Testis (tissue), 3 donors: ENCODE measurements around the gene STK33. TPM values are rescaled to one million over a fixed set of nuclear protein-coding genes. Genes with fewer than 3 reads are reported as not detected.

Experiments used
- DNase-seq: peaks from one replicate; pipeline ENCODE4 v3.0.0-alpha.2; 2019
- H3K27ac ChIP-seq, 2 donors: fragments of 200-600 bp; sonication (generic); one replicate each; pipeline ENCODE4 v1.5.1; 2019
- H3K27me3 ChIP-seq: fragments of 200-600 bp; sonication (generic); one replicate; pipeline ENCODE4 v1.5.1; 2019
- H3K36me3 ChIP-seq: fragments of 200-600 bp; sonication (generic); one replicate; pipeline ENCODE4 v1.5.1; 2017; ENCODE audit warnings: low read depth; ENCODE audit errors: missing control alignments
- H3K4me1 ChIP-seq: fragments of 200-600 bp; sonication (generic); one replicate; pipeline ENCODE4 v1.5.1; 2019
- H3K4me3 ChIP-seq, 2 donors: fragments of 200-600 bp; sonication (generic); one replicate each; pipeline ENCODE4 v1.5.1; 2017 to 2019
- H3K9me3 ChIP-seq: fragments of 200-600 bp; sonication (generic); one replicate; pipeline ENCODE4 v1.5.1; 2017
- POLR2A ChIP-seq: fragments of 450-650 bp; IDR thresholded peaks from one replicate; pipeline ENCODE4 v1.6.1; 2017; ENCODE audit warnings: antibody characterized with exemption, mild to moderate bottlenecking, moderate library complexity
- whole genome bisulfite sequencing, 2 donors: methylation state at CpG; one replicate each; pipeline ENCODE4 v1.1.5; 2018; 5-methylcytosine and 5-hydroxymethylcytosine counted together
- intact Hi-C: fragments of 100-400 bp; cut with DNase I; formaldehyde crosslinking; loops from one replicate; pipeline ENCODE4 v1.15.1; 2023; ENCODE audit warnings: low total_unique reads
- polyA plus RNA-seq: library from polyadenylated mRNA; stranded (reverse); fragments of 350-450 nt; fragmentation: Illumina TruSeq; extraction: RNeasy Lipid Tissue Mini Kit (QIAGEN cat#74804); gene quantifications from one replicate; pipeline ENCODE4 v1.2.3, GENCODE V29; 2014; ENCODE audit warnings: low read depth, low replicate concordance; ENCODE audit not compliant: insufficient read depth
- total RNA-seq, 2 donors: library from RNA; depleted of rRNA; stranded (reverse); fragments of >200 nt; gene quantifications; one replicate each; pipeline ENCODE4 v1.2.3, GENCODE V29; 2016
- TF ChIP-seq, protein P1 (sequence below), 3 experiments: fragments of 450-650 bp in 2 of 3; fragments of 200-600 bp in 1 of 3; sonication (generic) in 1 of 3; IDR thresholded peaks; one replicate each; pipeline ENCODE4 v1.5.1; 2016 to 2019; ENCODE audit warnings: antibody characterized with exemption in 3 of 3, mild to moderate bottlenecking in 2 of 3, moderate library complexity in 1 of 3

STK33 gene
- total and polyA plus RNA-seq, 3 donors from 2014 or later: 36.6 to 101 (median 49.9) TPM

DNA sequence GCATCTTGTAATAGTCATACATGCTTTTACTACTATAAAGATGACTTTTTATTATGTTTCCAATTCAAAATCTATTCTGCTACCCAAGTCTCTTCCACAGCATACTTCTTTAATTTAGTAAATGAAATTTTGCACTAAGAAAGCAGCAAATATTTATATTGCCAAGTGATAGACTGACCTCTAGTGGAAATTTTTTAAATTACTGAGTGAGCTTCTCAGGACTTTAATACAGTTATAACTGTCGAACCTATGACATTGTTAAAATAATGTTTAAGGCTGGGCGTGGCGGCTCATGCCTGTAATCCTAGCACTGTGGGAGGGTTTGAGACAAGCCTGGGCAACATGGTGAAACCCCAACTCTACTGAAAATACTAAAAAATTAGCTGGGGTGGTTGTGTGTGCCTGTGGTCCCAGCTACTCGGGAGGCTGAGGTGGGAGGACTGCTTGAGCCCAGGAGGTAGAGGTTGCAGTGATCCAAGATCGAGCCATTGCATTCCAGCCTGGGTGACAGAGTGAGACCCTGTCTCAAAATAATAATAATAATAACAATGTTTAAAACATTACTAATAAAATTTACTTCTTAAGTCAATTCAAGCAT is 27.3 kb downstream of the STK33 start:
- H3K27ac ChIP-seq: no peak overlapping the region
- intact Hi-C loops: loop anchor here (10.0 kb wide), 1 partner anchor 182 kb away; no protein-coding TSS in a partner anchor
- 52 to 56% methylated on average over 5 of the region's 5 CpGs for WGBS, 2 donors
- no peaks in the 10 kb centered on the region for H3K9me3 ChIP-seq
- H3K36me3 ChIP-seq: no peaks in the 10 kb centered on the region
- H3K4me3 ChIP-seq: no peak overlapping the region
- no peak for TF ChIP-seq POLR2A
- TF ChIP-seq, protein P1, sequence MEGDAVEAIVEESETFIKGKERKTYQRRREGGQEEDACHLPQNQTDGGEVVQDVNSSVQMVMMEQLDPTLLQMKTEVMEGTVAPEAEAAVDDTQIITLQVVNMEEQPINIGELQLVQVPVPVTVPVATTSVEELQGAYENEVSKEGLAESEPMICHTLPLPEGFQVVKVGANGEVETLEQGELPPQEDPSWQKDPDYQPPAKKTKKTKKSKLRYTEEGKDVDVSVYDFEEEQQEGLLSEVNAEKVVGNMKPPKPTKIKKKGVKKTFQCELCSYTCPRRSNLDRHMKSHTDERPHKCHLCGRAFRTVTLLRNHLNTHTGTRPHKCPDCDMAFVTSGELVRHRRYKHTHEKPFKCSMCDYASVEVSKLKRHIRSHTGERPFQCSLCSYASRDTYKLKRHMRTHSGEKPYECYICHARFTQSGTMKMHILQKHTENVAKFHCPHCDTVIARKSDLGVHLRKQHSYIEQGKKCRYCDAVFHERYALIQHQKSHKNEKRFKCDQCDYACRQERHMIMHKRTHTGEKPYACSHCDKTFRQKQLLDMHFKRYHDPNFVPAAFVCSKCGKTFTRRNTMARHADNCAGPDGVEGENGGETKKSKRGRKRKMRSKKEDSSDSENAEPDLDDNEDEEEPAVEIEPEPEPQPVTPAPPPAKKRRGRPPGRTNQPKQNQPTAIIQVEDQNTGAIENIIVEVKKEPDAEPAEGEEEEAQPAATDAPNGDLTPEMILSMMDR (IDR thresholded peaks at IDR 0.05): peak; percentile 41 to 68 (median 44)
- DNase-seq: no peak
- H3K27me3 ChIP-seq: no peaks in the 10 kb centered on the region
- H3K4me1 ChIP-seq: no peaks in the 10 kb centered on the region

DNA sequence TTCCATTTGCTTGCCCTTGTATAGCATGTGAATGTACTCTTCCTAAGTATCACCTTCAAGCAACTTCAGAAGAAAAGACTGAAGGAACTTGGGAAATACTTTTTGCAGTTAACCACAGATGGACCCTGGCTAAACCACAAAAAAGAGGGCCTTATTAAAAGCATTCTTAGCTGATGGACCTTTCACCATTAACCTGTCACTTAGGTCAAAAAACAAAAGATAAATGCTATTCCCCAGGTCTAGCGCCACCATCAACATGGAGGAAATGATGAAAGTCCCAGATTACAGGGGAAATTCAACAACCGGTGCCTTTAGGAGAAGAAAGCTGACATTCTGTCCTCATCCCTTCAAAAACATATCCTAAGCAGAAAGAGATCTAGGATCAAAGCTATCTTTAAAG is 29.5 kb downstream of the STK33 start:
- TF ChIP-seq POLR2A: no peak
- TF ChIP-seq, protein P1 (IDR thresholded peaks at IDR 0.05): no peak
- no peaks in the 10 kb centered on the region for H3K36me3 ChIP-seq
- H3K27ac ChIP-seq: no peak overlapping the region
- H3K9me3 ChIP-seq: no peaks in the 10 kb centered on the region
- no peaks in the 10 kb centered on the region for H3K27me3 ChIP-seq
- no peaks in the 10 kb centered on the region for H3K4me1 ChIP-seq
- no peak overlapping the region for H3K4me3 ChIP-seq
- intact Hi-C loops: loop anchor here (10.0 kb wide), 1 partner anchor 180 kb away; no protein-coding TSS in a partner anchor
- no peak for DNase-seq
- WGBS, 2 donors: 84 to 90% methylated on average over 2 of the region's 2 CpGs

DNA sequence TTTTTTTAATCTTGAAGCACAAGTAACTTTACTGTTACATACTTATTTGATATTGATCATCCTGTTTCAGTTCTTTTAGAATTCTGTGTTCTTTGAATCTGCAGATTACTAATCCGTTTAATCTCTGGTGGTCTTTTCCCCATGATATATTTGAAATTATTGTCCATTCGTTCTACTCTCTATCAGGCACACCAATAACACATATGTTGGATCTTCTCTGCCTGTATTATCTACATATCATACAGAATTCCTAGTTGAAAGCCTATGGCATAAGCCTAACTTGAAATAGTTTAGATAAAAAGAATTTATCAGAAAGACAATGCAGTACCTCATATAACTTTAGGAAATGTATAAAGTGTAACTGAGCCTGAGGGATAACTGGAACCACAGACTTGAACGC is 32.6 kb downstream of the STK33 start:
- no peaks in the 10 kb centered on the region for H3K36me3 ChIP-seq
- no peaks in the 10 kb centered on the region for H3K9me3 ChIP-seq
- H3K4me3 ChIP-seq: no peak overlapping the region
- WGBS, 2 donors: 92 to 95% methylated on average over 3 of the region's 3 CpGs
- no peaks in the 10 kb centered on the region for H3K27me3 ChIP-seq
- TF ChIP-seq, protein P1 (IDR thresholded peaks at IDR 0.05): no peak
- TF ChIP-seq POLR2A: no peak
- DNase-seq: no peak
- no peaks in the 10 kb centered on the region for H3K4me1 ChIP-seq
- no peak overlapping the region for H3K27ac ChIP-seq
- intact Hi-C loops: loop anchor here (10.0 kb wide), 1 partner anchor 177 kb away; no protein-coding TSS in a partner anchor

DNA sequence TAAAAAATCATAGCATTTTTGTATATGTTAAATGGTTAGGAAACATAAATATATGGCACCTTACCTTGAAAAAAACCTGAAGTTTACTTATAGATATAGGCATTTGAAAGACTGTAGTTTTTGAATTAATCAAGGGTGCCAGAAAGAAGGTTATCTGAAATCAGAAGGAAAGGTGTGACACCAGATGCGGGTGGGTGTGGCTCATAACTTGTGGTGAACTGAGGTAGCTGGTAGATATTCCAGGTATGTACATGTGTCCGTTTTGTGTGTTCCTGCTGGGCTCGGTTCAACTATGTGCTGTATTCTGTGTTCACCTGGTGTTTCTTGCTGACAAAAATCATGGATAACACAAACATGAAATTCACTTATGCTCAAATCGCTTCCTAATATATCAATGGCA is 35.6 kb downstream of the STK33 start:
- TF ChIP-seq, protein P1 (IDR thresholded peaks at IDR 0.05): no peak
- no peak for TF ChIP-seq POLR2A
- no peak for DNase-seq
- intact Hi-C loops: no loop called here
- no peaks in the 10 kb centered on the region for H3K9me3 ChIP-seq
- H3K27ac ChIP-seq: no peak overlapping the region
- WGBS, 2 donors: 91 to 96% methylated on average over 4 of the region's 4 CpGs
- no peaks in the 10 kb centered on the region for H3K4me1 ChIP-seq
- H3K4me3 ChIP-seq: no peak overlapping the region
- H3K36me3 ChIP-seq: no peaks in the 10 kb centered on the region
- no peaks in the 10 kb centered on the region for H3K27me3 ChIP-seq
